Astrocyte of the spinal cord (primary cell): ENCODE data around the gene BFSP1.
A peak's percentile ranks its signal among the peaks of the same experiment; 100 is the strongest.

ENCODE experiments used
- DNase-seq: peaks from one replicate; pipeline ENCODE4 v3.0.0; 2011; ENCODE audit warnings: low read depth, low spot score
- H3K4me3 ChIP-seq: 2 replicates; pipeline ENCODE4 v1.5.1; 2011; ENCODE audit warnings: low read depth, mild to moderate bottlenecking, low read length, moderate library complexity
- CTCF ChIP-seq: IDR thresholded peaks from 2 replicates; pipeline ENCODE4 v1.5.1; 2012; ENCODE audit warnings: low read depth, mild to moderate bottlenecking, low read length, inconsistent platforms
- in situ Hi-C: cut with HindIII; loops from 2 replicates; pipeline ENCODE4 v1.10.0; 2017; ENCODE audit warnings: low sequenced_read_pairs

BFSP1 gene

GRCh38 chr20:17571153-17571527, 40.0 kb upstream of the BFSP1 start:
- in situ Hi-C loops: no loop called here
- no peak for TF ChIP-seq CTCF
- DNase-seq: no peak
- H3K4me3 ChIP-seq: peak overlapping the region; percentile 79

GRCh38 chr20:17570347-17571152, 39.4 kb upstream of the BFSP1 start:
- H3K4me3 ChIP-seq: peak overlapping the region; percentile 79
- DNase-seq: peak; percentile 48
- in situ Hi-C loops: no loop called here
- peak; percentile 8 for TF ChIP-seq CTCF

- DNase-seq: peak; percentile 97
- peak within 1 kb of the TSS; percentile 79 for H3K4me3 ChIP-seq
- no peak for TF ChIP-seq CTCF
- in situ Hi-C loops: no loop called here
Measured at GRCh38 chr20:17569616-17570346, 38.6 kb upstream of the BFSP1 start, which contains the start of gene DSTN. Gene DSTN (plus strand): TSS chr20:17570075. CDS start chr20:17570209, 134 bp downstream.

GRCh38 chr20:17568972-17569521, 37.9 kb upstream of the BFSP1 start:
- TF ChIP-seq CTCF: no peak
- DNase-seq: peak; percentile 97
- peak overlapping the region; percentile 79 for H3K4me3 ChIP-seq
- in situ Hi-C loops: no loop called here

GRCh38 chr20:17568045-17568788, 37.0 kb upstream of the BFSP1 start:
- peak overlapping the region; percentile 79 for H3K4me3 ChIP-seq
- in situ Hi-C loops: no loop called here
- no peak for DNase-seq
- no peak for TF ChIP-seq CTCF

GRCh38 chr20:17566345-17566744, 35.2 kb upstream of the BFSP1 start:
- H3K4me3 ChIP-seq: no peak overlapping the region
- in situ Hi-C loops: no loop called here
- DNase-seq: no peak
- no peak for TF ChIP-seq CTCF
